Astrocyte (in vitro differentiated cells and primary cell): ENCODE data around the gene GNAQ. TPM values are rescaled to one million over a fixed set of nuclear protein-coding genes. Genes with fewer than 3 reads are reported as not detected.

Source experiments
- DNase-seq: peaks from one replicate; pipeline ENCODE4 v3.0.0-alpha.2; 2010; ENCODE audit warnings: low read depth
- FAIRE-seq: peaks from 2 replicates; lab custom pipeline; 2011; peaks lifted over from hg19 to GRCh38; lab: Jason Lieb, UNC
- H2AFZ ChIP-seq: 2 replicates; pipeline ENCODE4 v1.6.0; 2012; ENCODE audit warnings: low read depth, low read length, inconsistent platforms
- H3K27ac ChIP-seq: 2 replicates; pipeline ENCODE4 v1.5.1; 2011; ENCODE audit warnings: low read depth, low read length, inconsistent platforms
- H3K27me3 ChIP-seq: 2 replicates; pipeline ENCODE4 v1.6.0; 2011; ENCODE audit warnings: low read length, inconsistent platforms; ENCODE audit not compliant: insufficient read depth
- H3K36me3 ChIP-seq: 2 replicates; pipeline ENCODE4 v1.5.1; 2011; ENCODE audit warnings: low read length, inconsistent platforms; ENCODE audit not compliant: insufficient read depth
- H3K4me1 ChIP-seq: 2 replicates; pipeline ENCODE4 v1.5.1; 2011; ENCODE audit warnings: low read length, inconsistent platforms; ENCODE audit not compliant: insufficient read depth
- H3K4me2 ChIP-seq: 2 replicates; pipeline ENCODE4 v1.6.0; 2012; ENCODE audit warnings: low read length, inconsistent platforms
- H3K4me3 ChIP-seq: 2 replicates; pipeline ENCODE4 v1.5.1; 2011; ENCODE audit warnings: low read depth, mild to moderate bottlenecking, low read length, inconsistent platforms; ENCODE audit not compliant: insufficient read depth
- H3K79me2 ChIP-seq: 2 replicates; pipeline ENCODE4 v1.6.0; 2012; ENCODE audit warnings: mild to moderate bottlenecking, low read length, inconsistent platforms; ENCODE audit not compliant: insufficient read depth
- H3K9ac ChIP-seq: 2 replicates; pipeline ENCODE4 v1.6.0; 2012; ENCODE audit warnings: mild to moderate bottlenecking, low read length, inconsistent platforms
- H3K9me3 ChIP-seq: 2 replicates; pipeline ENCODE4 v1.5.1; 2012; ENCODE audit warnings: low read depth, mild to moderate bottlenecking, low read length, inconsistent platforms; ENCODE audit not compliant: insufficient read depth
- H4K20me1 ChIP-seq: 2 replicates; pipeline ENCODE4 v1.6.0; 2012; ENCODE audit warnings: low read length, inconsistent platforms; ENCODE audit not compliant: insufficient read depth
- H3K27ac Mint-ChIP-seq: one replicate; pipeline ENCODE4 v1.8.0; 2021; ENCODE audit warnings: mild to moderate bottlenecking, mixed read lengths; ENCODE audit not compliant: unreplicated experiment
- H3K27me3 Mint-ChIP-seq: one replicate; pipeline ENCODE4 v1.8.0; 2021; ENCODE audit warnings: low read depth, mixed read lengths; ENCODE audit not compliant: unreplicated experiment
- H3K36me3 Mint-ChIP-seq: one replicate; pipeline ENCODE4 v1.8.0; 2021; ENCODE audit warnings: low read depth, mixed read lengths; ENCODE audit not compliant: unreplicated experiment
- H3K4me1 Mint-ChIP-seq: one replicate; pipeline ENCODE4 v1.8.0; 2021; ENCODE audit warnings: low read depth, mixed read lengths; ENCODE audit not compliant: unreplicated experiment
- H3K4me3 Mint-ChIP-seq: one replicate; pipeline ENCODE4 v1.8.0; 2021; ENCODE audit warnings: mild to moderate bottlenecking, moderate library complexity, mixed read lengths; ENCODE audit not compliant: unreplicated experiment
- H3K9me3 Mint-ChIP-seq: one replicate; pipeline ENCODE4 v1.8.0; 2021; ENCODE audit warnings: mild to moderate bottlenecking, mixed read lengths; ENCODE audit not compliant: unreplicated experiment
- CTCF ChIP-seq: IDR thresholded peaks from 2 replicates; pipeline ENCODE4 v1.5.1; 2011; ENCODE audit warnings: low read depth, mild to moderate bottlenecking, inconsistent platforms, low read length, moderate library complexity; ENCODE audit not compliant: insufficient read depth
- EZH2 ChIP-seq: IDR thresholded peaks from 2 replicates; pipeline ENCODE4 v1.6.1; 2012; ENCODE audit warnings: mild to moderate bottlenecking, low read length, inconsistent platforms; ENCODE audit not compliant: insufficient read depth
- total RNA-seq: library from RNA; stranded (reverse); gene quantifications from 2 replicates; pipeline ENCODE4 v1.2.1, GENCODE V29; 2021

GNAQ gene
- total RNA-seq, 1 donor from 2014 or later, result 74.9 TPM

GRCh38 chr9:77802515-77803293 lies 228.9 kb downstream of the GNAQ start:
- H3K27me3 Mint-ChIP-seq, result no peaks in the 10 kb centered on the region
- H4K20me1 ChIP-seq, result peaks cover 13% of the 10 kb centered on the region
- no peak overlapping the region for H3K9ac ChIP-seq
- peaks cover 3% of the 10 kb centered on the region for H3K36me3 ChIP-seq
- H3K79me2 ChIP-seq, result peaks cover 10% of the 10 kb centered on the region
- no peak for FAIRE-seq
- H3K4me1 ChIP-seq, result no peaks in the 10 kb centered on the region
- no peak for DNase-seq
- no peak overlapping the region for H3K27ac Mint-ChIP-seq
- peaks cover 20% of the 10 kb centered on the region for H3K4me1 Mint-ChIP-seq
- no peak overlapping the region for H2AFZ ChIP-seq
- H3K27me3 ChIP-seq, result no peaks in the 10 kb centered on the region
- no peak overlapping the region for H3K27ac ChIP-seq
- H3K36me3 Mint-ChIP-seq, result no peaks in the 10 kb centered on the region
- no peak overlapping the region for H3K4me2 ChIP-seq
- no peaks in the 10 kb centered on the region for H3K9me3 Mint-ChIP-seq
- H3K4me3 ChIP-seq, result no peak overlapping the region
- no peaks in the 10 kb centered on the region for H3K9me3 ChIP-seq
- H3K4me3 Mint-ChIP-seq, result no peak overlapping the region
- TF ChIP-seq CTCF, result no peak
- TF ChIP-seq EZH2, result no peak

- Histone ChIP-seq H3K27ac (no peak overlapping the region), H3K9ac (no peak overlapping the region), H4K20me1 (peaks cover 13% of the 10 kb centered on the region), H2AFZ (no peak overlapping the region), H3K36me3 (peaks cover 3% of the 10 kb centered on the region), H3K9me3 (no peaks in the 10 kb centered on the region), H3K4me3 (no peak overlapping the region), H3K4me2 (no peak overlapping the region), H3K27me3 (no peaks in the 10 kb centered on the region), H3K79me2 (peaks cover 10% of the 10 kb centered on the region), H3K4me1 (no peaks in the 10 kb centered on the region)
- TF ChIP-seq CTCF (no peak), EZH2 (no peak)
- no peaks in the 10 kb centered on the region for H3K36me3 Mint-ChIP-seq
- H3K9me3 Mint-ChIP-seq, result no peaks in the 10 kb centered on the region
- no peaks in the 10 kb centered on the region for H3K27me3 Mint-ChIP-seq
- H3K27ac Mint-ChIP-seq, result no peak overlapping the region
- no peak for DNase-seq
- H3K4me1 Mint-ChIP-seq, result peaks cover 13% of the 10 kb centered on the region
- H3K4me3 Mint-ChIP-seq, result no peak overlapping the region
- FAIRE-seq, result no peak
Observed at GRCh38 chr9:77802064-77802463, 229.5 kb downstream of the GNAQ start.

GRCh38 chr9:77800924-77801551 lies 230.6 kb downstream of the GNAQ start:
- Mint-ChIP-seq H3K27ac (no peak overlapping the region), H3K9me3 (no peaks in the 10 kb centered on the region), H3K4me1 (peaks cover 5% of the 10 kb centered on the region), H3K36me3 (no peaks in the 10 kb centered on the region), H3K4me3 (no peak overlapping the region), H3K27me3 (no peaks in the 10 kb centered on the region)
- DNase-seq, result no peak
- Histone ChIP-seq H3K4me1 (no peaks in the 10 kb centered on the region), H4K20me1 (peaks cover 8% of the 10 kb centered on the region), H3K27me3 (no peaks in the 10 kb centered on the region), H3K4me2 (no peak overlapping the region), H3K4me3 (no peak overlapping the region), H3K9ac (no peak overlapping the region), H3K36me3 (peaks cover 3% of the 10 kb centered on the region), H2AFZ (no peak overlapping the region), H3K79me2 (peaks cover 10% of the 10 kb centered on the region), H3K27ac (no peak overlapping the region), H3K9me3 (no peaks in the 10 kb centered on the region)
- TF ChIP-seq CTCF, result no peak
- no peak for TF ChIP-seq EZH2
- no peak for FAIRE-seq
